ENCODE measurements around the gene NDST1.

Gene NDST1

DNA sequence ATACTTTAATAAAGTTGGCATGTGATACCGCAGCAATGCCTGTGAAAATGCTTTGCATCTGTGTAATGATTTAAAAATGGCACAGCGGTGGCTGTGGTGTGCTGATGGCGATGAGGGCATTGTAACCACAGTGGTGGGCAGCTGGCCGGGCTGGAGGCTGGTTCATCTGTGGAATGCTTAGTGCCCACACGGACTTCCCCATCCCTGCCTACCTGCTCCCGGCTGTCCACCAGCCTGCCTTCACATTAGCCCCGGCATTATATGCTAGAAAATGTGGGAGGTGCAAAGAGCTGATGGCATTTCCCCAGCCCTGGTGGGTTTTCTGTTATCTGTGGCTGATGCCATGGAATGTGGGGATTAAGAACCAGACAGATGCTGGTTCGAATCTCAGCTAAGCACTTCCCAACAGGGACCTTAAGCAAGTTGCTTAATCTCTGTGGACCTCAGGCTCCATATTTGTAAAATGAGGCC, 2.9 kb upstream of the NDST1 start:
- in situ Hi-C loops (cut with MboI; ENCODE audit: low pct_unique_long_range_greater_than_20kb, low sequenced_read_pairs, unreplicated experiment) = no loop called here
- TF ChIP-seq, protein P1, sequence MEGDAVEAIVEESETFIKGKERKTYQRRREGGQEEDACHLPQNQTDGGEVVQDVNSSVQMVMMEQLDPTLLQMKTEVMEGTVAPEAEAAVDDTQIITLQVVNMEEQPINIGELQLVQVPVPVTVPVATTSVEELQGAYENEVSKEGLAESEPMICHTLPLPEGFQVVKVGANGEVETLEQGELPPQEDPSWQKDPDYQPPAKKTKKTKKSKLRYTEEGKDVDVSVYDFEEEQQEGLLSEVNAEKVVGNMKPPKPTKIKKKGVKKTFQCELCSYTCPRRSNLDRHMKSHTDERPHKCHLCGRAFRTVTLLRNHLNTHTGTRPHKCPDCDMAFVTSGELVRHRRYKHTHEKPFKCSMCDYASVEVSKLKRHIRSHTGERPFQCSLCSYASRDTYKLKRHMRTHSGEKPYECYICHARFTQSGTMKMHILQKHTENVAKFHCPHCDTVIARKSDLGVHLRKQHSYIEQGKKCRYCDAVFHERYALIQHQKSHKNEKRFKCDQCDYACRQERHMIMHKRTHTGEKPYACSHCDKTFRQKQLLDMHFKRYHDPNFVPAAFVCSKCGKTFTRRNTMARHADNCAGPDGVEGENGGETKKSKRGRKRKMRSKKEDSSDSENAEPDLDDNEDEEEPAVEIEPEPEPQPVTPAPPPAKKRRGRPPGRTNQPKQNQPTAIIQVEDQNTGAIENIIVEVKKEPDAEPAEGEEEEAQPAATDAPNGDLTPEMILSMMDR (IDR thresholded peaks at IDR 0.05; ENCODE audit: extremely low read depth, insufficient read depth, missing control alignments) = no peak
- no peak for DNase-seq (ENCODE audit: low spot score)

GRCh38 chr5:150505816-150506215, 2.1 kb upstream of the NDST1 start:
- TF ChIP-seq, protein P1 (IDR thresholded peaks at IDR 0.05; ENCODE audit: extremely low read depth, insufficient read depth, missing control alignments) = no peak
- in situ Hi-C loops (cut with MboI; ENCODE audit: low pct_unique_long_range_greater_than_20kb, low sequenced_read_pairs, unreplicated experiment) = no loop called here
- DNase-seq (ENCODE audit: low spot score) = no peak

DNA sequence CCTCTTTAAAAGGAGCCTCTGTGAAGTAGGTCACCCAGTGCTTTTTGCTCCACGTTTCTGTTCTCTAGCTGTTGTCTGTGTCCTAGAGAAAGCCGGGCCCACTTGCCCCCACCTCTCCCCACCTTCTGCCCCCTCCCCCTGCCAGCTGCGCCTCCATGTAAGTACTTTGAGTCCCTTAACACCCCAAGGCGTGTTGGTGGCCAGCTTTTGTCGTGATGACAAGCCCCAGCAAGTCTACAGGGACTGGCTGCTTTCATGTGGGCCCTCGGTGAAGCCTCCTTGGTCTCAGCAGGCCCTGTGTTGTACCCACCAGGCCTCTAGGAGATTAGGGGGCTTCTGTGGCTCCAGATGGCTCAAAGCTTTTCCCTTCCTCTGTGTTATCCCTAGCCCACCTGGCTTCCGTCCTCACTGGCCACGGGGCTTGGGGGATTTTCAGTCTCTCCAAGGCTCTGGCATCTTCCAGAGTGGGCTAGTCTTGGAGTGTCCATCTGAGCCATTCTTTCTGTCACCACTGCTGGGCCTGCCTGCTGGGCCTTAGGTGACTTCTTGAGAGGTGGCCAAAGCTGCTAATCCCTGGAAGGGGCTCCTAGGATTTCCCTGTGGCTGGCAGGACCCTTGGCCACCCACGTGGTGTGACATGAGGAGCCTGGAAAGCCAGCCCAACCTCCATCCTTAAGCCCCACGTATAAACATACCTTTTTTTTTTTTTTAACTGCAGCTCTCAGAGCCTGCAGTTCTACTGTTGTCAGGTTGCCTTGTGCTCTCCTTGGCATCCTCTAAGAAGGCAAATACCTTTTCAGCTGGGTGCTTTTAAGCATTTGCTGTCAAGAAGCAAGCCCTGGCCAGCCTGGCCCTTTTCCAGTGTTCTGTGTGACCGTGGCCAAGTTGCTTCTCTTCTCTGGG, 1.1 kb upstream of the NDST1 start:
- no peak for DNase-seq (ENCODE audit: low spot score)
- in situ Hi-C loops (cut with MboI; ENCODE audit: low pct_unique_long_range_greater_than_20kb, low sequenced_read_pairs, unreplicated experiment) = no loop called here
- TF ChIP-seq, protein P1 (IDR thresholded peaks at IDR 0.05; ENCODE audit: extremely low read depth, insufficient read depth, missing control alignments) = no peak

DNA sequence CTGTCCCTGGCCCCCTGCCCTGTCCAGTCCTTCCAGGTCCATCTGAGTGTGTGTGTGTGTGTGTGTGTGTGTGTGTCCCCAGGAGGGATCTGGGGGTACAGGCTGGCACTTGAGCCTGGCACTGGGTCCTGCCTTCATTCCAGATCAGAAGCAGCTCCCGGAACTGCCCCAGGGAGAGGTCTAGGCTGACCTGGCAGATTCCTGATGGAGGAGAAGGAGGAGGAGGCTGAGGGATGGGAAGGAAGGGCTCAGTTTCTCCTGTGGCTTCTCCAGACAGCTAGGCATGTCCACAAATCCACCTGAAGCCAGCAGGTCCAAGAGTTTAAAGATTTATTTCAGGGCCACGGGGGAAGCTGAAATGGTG, 328 bp downstream of the NDST1 start:
- in situ Hi-C loops (cut with MboI; ENCODE audit: low pct_unique_long_range_greater_than_20kb, low sequenced_read_pairs, unreplicated experiment) = no loop called here
- TF ChIP-seq, protein P1 (IDR thresholded peaks at IDR 0.05; ENCODE audit: extremely low read depth, insufficient read depth, missing control alignments) = no peak
- DNase-seq (ENCODE audit: low spot score) = no peak

DNA sequence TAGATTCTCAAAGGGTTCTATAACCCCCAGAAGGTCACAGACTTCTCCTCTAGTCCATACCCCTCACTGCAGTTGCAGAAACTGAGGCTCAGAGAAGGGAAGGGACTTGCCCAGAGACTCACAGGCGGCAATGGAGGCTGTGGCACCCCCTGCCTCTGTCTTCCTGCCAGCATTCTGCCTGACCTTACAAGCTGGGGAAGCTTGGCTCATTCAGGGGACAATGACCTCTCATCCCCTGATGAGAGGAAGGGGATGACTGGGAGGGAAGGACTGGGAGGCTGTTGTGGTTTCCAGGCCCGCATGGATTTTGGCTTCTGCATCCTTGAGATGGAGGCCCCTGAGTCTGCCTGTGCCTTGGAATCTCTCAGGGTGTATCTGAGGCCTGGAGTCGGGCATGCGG, 897 bp downstream of the NDST1 start:
- no peak for DNase-seq (ENCODE audit: low spot score)
- in situ Hi-C loops (cut with MboI; ENCODE audit: low pct_unique_long_range_greater_than_20kb, low sequenced_read_pairs, unreplicated experiment) = no loop called here
- TF ChIP-seq, protein P1 (IDR thresholded peaks at IDR 0.05; ENCODE audit: extremely low read depth, insufficient read depth, missing control alignments) = no peak

DNA sequence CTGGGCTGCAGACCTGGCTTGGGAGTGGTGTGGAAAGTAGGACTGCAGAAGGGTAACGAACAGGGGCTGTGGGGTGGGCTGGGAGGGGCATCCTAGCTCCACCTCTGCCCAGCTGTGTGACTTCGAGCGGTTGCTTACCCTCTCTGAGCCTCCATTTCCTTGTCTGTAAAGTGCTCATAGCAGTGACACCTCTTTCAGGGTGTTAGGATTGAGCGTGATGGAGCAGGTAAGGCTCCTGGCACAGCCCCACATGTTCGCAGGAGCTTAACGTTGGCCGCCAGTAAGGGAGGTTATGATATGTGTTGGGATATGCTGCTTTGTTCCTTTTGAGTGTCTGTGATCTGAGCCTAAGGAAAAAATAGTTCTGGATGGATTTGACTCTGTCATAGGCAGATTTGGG, 2.1 kb downstream of the NDST1 start:
- no peak for DNase-seq (ENCODE audit: low spot score)
- TF ChIP-seq, protein P1 (IDR thresholded peaks at IDR 0.05; ENCODE audit: extremely low read depth, insufficient read depth, missing control alignments) = no peak
- in situ Hi-C loops (cut with MboI; ENCODE audit: low pct_unique_long_range_greater_than_20kb, low sequenced_read_pairs, unreplicated experiment) = no loop called here

All from GM13977 (cell line).